Muscle of back (tissue), 11 donors: ENCODE results near the gene PKP1. TPM values are rescaled to one million over a fixed set of nuclear protein-coding genes. Genes with fewer than 3 reads are reported as not detected.

Experiments used
- DNase-seq, 3 donors: peaks; one replicate each; pipeline versions ENCODE4 v3.0.0 to v3.0.0-alpha.2; 2013
- polyA plus RNA-seq, 10 donors: library from polyadenylated mRNA; unstranded; fragments of 120-200 nt; gene quantifications; one replicate each; pipeline ENCODE4 v1.2.1, GENCODE V29; 2013; ENCODE audit not compliant: insufficient read length in 10 of 10

Gene PKP1
- polyA plus RNA-seq, 10 donors: 1.4 to 49.6 (median 4.0) TPM

DNA sequence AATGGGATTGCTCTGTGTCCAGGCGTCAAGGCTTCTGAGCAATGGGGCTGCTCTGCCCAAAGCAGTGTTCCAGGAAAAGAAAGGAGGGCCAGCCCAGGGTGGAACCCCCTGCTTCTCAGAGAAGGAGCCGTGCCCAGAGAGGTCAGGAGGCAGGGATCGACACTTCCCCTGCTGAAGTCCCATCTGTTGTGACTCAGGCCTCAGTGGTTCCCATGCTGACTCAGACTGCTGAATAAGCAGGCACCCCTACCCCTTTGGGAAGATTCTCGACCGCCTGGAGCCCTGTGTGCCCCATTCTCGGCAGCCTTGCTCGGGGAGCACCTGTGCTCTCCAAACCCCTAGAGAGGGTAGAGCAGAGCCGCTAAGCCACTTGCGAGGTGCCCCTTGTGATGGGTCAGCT lies 23.9 kb downstream of the PKP1 start:
- no peak for DNase-seq

DNA sequence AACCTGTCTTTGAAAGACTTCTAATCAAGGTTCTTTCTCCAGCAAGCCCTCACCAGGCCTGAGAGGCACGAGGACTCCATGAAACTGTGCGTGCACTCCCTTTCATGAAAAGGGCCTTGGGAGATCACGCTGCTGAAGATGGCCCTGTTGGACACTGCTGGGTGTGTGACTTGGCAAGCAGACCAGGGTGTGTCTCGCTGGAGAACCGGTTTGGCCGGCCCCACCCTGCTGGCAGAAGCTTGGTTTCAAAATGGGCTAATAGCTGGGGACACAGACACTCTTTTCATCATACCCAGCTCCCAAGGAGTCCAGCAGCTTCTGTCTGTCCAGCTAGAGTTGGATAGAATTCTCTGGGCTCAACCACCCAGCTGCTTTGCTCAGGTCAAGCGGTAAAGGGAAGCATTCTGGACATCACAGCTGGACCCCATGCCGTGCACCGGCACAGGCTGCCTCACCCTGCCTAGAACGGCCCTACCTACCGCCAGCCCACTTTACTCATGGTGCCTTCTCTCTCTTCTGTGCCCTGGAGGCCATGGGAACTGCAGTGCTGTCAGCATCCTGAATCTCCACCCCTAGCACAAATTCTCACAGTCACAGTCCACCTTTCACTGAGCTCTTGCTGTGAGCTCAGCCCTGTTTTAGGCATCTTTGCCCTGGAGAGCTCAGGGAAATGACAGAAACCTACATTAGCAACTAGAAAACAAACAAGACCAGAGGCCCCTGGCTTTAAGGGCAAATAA lies 24.6 kb downstream of the PKP1 start:
- DNase-seq: peak in 2 of 3 donors; percentile 9 to 52

DNA sequence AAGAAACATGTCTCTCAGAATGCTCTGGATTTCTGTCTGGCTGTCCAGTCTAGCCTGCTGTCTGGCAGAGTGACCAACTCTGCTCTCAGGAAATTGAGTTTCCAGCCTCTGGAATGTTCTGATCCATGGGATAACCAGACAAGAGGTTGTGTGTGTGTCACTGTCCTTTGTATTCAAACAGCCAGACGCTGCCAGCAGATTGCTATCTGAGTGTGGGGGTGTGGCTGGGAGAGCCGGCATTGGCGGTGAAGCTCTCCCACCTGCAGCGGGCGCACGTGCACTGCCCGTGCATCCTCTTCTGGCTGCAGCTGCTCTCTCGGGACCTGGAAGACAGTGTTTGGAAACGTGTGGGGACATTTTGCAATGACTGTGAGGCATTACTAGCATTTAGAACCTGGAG lies 26.1 kb downstream of the PKP1 start:
- DNase-seq: peak; percentile 55 to 86 (median 62)

DNA sequence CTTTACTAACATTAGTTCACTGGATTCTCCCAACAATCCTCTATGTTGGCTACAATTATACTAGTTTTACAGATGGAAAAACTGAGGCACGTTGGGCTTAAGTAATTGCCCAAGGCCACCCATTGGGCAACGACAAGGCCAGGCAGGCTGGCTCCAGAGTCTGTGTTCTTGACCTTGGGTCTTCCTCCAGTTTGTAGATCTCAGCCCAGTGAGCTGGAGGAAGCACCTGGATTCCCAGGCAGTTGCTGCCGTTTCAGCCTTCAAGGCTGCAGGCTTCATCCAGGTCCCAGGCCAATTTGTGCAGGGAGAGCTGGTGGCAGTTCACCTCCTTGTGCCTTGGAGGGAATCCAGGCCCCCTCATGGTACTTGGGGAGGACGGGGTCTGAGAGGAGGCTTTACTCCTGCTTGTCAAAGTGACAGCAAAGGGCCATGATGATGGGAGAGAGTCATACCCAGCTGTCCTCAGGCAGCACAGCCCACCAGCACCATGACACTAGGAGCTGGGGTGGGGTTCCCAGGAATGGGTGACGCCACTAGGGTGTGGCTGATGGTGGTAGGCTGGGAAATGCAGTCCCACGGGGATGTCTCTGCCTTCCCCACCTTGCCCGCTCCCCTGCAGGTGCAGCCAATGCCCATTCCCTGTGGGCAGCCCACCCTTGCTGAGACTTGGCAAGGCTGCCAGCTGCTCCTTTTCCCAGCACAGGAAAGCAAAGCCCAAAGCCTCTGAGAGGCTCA lies 27.1 kb downstream of the PKP1 start:
- DNase-seq: no peak

DNA sequence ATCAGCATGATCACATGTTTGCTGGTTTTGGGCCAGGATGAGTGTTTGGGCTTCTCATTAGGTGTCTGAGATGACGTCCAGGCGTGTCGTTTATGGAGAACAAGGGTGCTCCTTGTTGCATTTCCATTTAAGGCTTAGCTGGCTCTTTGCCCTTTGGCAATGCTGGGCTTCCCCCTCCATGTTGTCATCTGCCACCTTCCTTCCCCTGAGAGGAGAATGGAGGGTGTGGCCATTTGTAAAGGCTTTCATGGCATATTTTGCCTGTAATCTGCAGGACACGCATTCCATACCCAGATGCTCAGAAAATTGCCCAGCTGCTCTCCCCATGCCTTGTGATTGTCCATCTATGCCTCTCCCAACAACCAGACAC lies 27.7 kb downstream of the PKP1 start:
- DNase-seq: peak; percentile 34 to 80 (median 57)

DNA sequence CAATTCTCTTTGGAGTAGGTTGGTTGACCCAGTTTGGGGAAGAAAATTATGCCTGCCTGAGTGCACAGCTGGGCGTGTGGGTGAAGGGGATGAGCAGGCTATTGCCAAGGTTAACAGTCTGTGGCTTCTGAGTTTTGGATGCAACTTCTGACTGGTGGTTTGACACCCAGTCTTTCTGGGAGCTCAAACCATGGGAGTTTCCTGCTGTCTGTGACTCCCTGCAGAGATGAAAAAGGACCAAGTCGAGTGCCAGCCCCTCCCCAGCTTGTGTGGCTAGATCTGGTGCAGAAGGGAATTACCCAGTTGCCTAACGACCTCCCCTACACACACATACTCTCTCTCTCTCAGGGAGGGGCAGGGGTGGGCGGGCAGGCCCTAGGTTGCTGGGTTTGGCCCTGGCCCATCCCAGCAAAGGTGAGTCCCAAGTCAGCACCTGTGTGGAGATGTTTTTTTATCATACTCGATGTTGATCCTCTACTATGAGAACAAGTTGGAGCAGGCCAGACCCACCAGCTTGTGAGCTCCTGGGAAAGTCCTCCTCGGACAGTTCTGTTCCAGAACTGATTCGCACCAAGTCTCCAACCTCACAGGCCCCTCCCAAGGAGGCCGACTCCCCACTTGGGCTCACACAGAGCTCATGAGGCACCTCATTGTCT lies 28.2 kb downstream of the PKP1 start:
- no peak for DNase-seq

DNA sequence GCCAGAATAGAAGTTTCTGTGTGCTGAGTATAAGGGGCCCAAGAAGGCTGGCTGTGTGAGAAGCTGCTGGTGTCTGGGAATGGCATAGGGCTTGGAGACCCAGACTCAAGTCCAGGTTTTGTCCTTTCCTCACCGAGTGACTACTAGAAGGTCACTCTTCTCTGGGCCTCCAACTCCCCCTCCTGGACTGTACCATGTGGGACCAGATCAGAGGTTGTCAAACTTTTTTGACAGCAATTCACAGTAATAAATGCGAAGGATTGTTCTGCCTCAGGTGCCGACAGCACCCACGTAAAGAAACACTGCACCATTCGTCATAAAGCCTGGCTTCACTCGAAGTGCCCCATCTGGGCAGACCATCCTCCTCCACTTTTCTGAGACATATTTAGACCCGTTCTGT lies 29.0 kb downstream of the PKP1 start:
- no peak for DNase-seq

DNA sequence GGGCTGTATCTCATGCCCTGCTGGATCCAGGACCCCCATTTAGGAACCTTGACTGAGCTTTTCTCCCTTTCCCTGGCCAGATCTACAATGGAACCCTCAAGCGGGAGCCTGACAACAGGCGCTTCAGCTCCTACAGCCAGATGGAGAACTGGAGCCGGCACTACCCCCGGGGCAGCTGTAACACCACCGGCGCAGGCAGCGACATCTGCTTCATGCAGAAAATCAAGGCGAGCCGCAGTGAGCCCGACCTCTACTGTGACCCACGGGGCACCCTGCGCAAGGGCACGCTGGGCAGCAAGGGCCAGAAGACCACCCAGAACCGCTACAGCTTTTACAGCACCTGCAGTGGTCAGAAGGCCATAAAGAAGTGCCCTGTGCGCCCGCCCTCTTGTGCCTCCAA lies 29.8 kb downstream of the PKP1 start:
- no peak for DNase-seq

DNA sequence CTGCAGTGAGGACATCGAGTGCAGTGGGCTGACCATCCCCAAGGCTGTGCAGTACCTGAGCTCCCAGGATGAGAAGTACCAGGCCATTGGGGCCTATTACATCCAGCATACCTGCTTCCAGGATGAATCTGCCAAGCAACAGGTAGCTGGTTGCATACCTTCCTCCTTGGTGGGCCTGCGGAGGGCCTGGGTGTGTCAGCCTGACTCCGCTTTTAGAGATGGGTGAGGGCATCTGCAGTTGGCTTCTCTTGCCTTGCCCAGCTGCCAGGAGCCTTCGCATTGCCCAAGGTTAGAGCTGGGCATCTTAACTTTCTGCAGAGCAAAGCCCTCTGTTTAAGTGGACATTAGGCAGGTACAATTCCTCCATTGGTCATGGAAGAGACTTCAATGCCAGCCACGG lies 33.2 kb downstream of the PKP1 start:
- no peak for DNase-seq

DNA sequence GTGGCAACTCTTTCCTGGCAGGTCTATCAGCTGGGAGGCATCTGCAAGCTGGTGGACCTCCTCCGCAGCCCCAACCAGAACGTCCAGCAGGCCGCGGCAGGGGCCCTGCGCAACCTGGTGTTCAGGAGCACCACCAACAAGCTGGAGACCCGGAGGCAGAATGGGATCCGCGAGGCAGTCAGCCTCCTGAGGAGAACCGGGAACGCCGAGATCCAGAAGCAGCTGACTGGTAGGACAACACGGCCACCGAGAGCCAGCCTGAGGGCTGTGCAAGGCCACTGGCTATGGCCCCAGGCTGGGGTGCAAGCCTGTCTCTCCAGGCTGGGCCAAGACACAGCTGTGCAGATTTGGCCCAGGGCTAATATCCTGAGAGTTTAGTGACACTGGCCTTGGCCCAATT lies 34.2 kb downstream of the PKP1 start:
- DNase-seq: no peak

DNA sequence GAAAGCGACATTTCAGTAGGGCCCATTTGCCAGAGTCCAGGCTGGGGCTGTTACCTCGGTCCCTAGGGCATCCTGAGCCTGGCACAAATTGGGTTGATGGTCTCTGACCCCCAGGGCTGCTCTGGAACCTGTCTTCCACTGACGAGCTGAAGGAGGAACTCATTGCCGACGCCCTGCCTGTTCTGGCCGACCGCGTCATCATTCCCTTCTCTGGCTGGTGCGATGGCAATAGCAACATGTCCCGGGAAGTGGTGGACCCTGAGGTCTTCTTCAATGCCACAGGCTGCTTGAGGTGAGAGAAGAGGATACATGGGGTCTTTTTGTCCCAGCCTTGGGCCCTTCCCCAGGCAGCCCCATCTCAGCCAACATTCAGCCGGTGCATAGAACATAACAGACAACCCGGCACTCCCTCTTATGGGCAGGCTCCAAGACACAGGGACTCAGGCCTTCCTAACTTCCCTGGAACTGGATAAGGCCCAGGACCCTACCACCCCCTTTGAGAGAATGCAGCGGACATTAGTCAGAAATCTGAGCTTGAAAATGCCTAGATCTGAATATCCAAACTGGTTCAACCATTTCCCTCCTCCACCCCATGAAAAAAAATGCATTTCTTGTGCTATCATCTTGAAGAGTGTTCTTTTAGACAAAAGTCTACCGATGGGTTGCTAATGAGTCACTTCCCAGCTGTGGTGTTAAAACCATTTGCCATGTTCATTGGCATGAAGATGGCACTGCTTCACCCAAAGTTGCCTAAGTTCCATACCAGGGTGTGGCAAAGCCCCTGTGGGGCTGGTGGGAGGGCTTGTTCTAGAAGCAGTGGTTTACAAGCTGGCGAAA lies 35.4 kb downstream of the PKP1 start:
- no peak for DNase-seq

DNA sequence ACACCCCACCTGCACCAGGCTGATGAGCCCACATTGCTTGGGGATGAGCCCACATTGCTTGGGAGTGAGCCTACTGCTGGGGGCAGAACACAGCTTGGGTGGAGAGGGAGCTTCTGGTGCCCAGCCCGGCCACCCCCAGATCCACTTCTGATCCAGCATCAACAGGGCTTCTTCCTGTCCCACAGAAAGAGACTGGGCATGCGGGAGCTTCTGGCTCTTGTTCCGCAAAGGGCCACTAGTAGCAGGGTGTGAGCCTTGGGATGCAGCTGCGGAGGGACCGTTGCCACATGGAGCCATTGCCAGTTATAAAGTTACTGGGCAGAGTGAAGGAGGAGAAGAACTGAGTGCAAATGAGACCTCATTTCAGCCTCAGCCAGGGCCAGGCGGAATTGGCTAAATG lies 36.3 kb downstream of the PKP1 start:
- no peak for DNase-seq

DNA sequence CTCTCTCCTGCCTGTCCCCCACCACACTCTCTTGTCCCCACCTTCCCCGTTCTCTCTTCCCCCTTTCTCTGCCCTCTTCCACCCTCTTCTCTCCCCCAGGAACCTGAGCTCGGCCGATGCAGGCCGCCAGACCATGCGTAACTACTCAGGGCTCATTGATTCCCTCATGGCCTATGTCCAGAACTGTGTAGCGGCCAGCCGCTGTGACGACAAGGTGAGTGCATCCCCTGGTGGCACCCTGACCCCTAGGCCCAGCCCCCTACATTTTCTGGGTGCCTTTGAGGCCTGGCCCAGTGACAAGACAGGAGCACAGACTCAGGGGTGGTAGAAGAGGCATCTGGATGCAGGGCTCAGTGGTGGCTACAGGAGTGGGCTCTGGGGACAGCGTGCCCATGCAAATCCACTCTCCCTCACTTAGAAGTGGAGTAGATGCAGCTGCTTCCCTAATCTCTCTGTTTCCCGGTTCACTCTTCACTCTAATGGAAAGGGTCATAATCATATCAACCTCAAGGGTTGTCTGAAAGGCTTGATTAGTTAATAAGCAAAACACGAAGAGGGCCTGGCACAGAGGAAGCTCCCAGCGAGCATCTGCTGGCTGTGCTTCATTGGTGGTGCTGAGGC lies 37.0 kb downstream of the PKP1 start:
- no peak for DNase-seq

DNA sequence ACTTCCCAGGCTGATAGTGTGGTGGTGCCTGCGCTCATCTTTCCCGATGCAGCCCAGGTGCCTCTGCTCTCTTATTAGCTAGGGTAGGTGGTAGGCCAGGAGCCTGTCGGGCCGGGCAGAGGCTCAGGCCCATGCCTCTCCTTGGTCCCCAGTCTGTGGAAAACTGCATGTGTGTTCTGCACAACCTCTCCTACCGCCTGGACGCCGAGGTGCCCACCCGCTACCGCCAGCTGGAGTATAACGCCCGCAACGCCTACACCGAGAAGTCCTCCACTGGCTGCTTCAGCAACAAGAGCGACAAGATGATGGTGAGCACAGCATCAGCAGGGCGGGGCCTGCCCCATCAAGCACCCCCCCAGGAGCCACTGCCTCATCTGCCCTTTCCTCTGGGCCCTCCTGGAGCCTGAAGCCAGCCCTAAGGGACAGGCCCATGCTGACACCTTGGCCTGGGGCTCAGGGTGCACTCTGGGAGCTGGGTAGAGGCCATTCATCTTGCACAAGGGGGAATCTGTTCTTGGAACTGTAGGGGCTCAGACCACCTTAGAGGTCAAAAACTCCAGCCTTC lies 38.6 kb downstream of the PKP1 start:
- DNase-seq: no peak

DNA sequence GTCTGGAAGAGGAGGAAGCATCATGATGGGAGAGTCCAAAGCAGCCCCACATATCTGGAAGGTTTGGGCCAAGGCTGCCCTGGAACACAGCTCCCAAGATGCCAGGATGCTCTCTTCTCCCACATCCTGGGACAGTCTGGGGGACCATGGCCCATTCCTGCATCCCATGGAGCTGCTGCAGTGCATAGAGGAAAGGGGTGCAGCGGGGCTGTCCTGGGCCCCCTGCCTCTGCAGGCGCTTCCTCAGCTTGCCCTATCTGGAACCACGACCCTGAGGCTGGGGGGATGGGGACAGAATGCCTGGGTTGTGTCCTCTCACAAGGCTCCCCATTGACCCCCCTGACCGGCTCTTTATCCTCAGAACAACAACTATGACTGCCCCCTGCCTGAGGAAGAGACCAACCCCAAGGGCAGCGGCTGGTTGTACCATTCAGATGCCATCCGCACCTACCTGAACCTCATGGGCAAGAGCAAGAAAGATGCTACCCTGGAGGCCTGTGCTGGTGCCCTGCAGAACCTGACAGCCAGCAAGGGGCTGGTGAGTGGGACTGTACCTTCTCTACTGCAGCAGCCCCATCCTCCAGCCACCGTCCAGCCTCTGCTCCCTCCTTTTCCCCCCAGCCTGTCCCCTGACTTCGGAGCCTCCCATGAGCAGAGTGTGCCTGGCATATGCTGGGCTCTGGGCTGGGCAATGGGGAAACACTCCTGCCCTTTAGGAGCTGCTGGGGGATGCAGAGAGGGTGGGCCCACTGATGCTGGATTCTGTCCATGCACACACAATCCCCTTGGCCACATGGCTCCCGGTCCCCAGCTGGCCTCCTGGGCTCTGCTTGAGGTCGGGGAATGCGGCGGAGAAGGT lies 39.6 kb downstream of the PKP1 start:
- no peak for DNase-seq

DNA sequence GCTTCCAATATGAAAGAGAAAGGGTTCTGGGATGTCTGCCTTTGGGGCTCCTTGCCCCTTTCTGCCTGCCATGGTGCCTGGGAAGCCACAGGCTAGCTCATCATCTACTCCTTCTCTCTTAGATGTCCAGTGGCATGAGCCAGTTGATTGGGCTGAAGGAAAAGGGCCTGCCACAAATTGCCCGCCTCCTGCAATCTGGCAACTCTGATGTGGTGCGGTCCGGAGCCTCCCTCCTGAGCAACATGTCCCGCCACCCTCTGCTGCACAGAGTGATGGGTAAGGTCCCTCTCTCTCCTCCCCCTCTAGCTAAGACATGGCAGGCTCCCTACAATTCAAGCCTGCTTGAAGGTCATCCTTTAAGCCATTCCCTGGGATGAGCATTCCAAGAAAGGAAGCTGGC lies 41.0 kb downstream of the PKP1 start:
- DNase-seq: no peak

DNA sequence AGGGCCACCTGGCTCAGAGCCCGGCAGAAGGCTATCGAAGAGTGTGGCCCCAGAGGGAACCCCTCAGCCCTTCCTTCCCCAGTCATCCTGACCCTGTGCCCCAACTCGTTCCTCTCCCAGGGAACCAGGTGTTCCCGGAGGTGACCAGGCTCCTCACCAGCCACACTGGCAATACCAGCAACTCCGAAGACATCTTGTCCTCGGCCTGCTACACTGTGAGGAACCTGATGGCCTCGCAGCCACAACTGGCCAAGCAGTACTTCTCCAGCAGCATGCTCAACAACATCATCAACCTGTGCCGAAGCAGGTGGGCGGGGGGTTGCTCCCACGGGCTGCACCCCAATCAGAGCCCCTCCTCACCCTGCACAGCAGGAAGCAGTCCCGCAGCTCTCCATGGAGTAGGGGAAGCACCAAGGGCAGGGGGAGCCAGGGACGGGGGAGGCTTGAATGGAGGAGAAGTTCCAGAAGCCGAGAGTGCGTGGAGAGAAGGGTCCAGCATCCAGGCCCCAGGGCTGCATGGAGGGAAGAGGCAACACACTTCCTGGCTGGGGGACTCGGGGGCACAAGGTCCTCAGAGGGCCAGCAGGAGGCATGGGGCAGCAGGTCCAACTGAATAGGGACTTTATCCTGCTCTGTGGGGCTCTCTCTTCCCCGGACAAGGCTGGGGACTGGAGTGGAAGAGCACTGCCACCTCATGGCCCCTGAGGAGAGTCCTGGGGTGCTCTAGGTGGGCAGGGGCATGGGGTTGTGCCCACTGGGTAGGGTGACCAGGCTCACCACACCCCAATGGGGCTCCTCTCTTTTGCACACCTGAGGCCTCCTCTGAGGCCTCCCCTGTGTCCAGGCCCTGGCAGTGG lies 41.7 kb downstream of the PKP1 start:
- no peak for DNase-seq

DNA sequence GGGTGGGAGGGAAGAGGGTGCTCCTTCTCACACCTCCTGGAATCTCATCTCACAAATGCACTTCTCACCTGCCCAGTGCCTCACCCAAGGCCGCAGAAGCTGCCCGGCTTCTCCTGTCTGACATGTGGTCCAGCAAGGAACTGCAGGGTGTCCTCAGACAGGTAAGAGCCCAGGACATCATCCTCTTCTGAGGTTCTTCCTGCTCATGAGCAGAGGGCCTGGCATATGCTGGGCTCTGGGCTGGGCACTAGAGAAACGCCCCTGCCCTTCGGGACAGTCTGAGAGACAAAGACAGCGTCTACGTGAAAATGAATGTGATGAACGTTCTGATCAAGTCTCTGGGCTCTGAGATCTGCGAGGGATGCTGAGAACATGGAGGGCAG lies 42.4 kb downstream of the PKP1 start:
- DNase-seq: no peak

DNA sequence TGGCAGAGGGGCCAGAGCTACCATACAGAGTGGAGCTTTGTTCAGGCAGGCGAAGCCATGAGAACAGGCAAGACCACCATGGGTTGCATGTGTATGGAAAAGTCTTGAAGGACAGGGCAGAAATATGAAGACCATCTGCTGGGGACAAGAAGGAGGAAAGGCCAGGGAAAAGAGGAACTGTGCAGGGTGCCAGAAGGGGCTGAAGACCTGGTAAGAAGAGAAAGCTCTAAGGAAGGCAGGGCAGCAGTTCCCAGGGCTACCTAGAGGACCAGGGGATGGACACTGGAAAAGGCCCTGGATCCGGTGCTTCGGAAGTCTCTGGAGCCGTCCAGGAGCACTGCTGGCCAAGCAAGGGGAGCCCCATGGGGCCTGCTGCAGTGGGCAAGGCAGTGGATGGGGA lies 43.4 kb downstream of the PKP1 start:
- no peak for DNase-seq
